Aorta (tissue), 5 donors: ENCODE measurements around the gene EXOC3L1. TPM values are rescaled to one million over a fixed set of nuclear protein-coding genes. Genes with fewer than 3 reads are reported as not detected.

Source experiments
- ATAC-seq: fragments of 200-7000 bp; cut with Tn5 transposase; one replicate; pipeline ENCODE4 v1.9.1; 2022; ENCODE audit warnings: moderate library complexity; ENCODE audit not compliant: low FRiP score
- DNase-seq, 2 donors: peaks; one replicate each; pipeline ENCODE4 v3.0.0-alpha.2; 2020
- H3K27ac ChIP-seq, 2 donors: one replicate each; pipeline ENCODE4 v1.5.1; 2013; ENCODE audit warnings: low read length in 2 of 2, mild to moderate bottlenecking in 2 of 2, moderate library complexity in 2 of 2, control low read depth in 1 of 2, inconsistent platforms in 1 of 2, low read depth in 1 of 2
- H3K27me3 ChIP-seq, 2 donors: one replicate each; pipeline ENCODE4 v1.6.1; 2013; ENCODE audit warnings: control low read depth in 1 of 2, low read length in 1 of 2, mild to moderate bottlenecking in 1 of 2, moderate library complexity in 1 of 2; ENCODE audit not compliant: insufficient read depth in 2 of 2, control insufficient read depth in 1 of 2
- H3K36me3 ChIP-seq, 2 donors: one replicate each; pipeline ENCODE4 v1.6.1; 2013; ENCODE audit warnings: control low read depth in 1 of 2, low read length in 1 of 2, mild to moderate bottlenecking in 1 of 2; ENCODE audit not compliant: insufficient read depth in 2 of 2, control insufficient read depth in 1 of 2
- H3K4me1 ChIP-seq, 2 donors: one replicate each; pipeline ENCODE4 v1.6.1; 2013; ENCODE audit warnings: low read length in 2 of 2, control low read depth in 1 of 2, mild to moderate bottlenecking in 1 of 2, moderate library complexity in 1 of 2; ENCODE audit not compliant: insufficient read depth in 2 of 2, control insufficient read depth in 1 of 2
- H3K4me3 ChIP-seq, 2 donors: one replicate each; pipeline ENCODE4 v1.5.1; 2013; ENCODE audit warnings: low read length in 2 of 2, control low read depth in 1 of 2, mild to moderate bottlenecking in 1 of 2
- H3K9me3 ChIP-seq: one replicate; pipeline ENCODE4 v1.6.1; 2013; ENCODE audit warnings: mild to moderate bottlenecking, low read length; ENCODE audit not compliant: control insufficient read depth
- WGBS, 2 donors: extraction: QIAGEN DNeasy Blood & Tissue Kit; methylation state at CpG; one replicate each; pipeline ENCODE4 v1.1.7; 2013; 5-methylcytosine and 5-hydroxymethylcytosine counted together
- intact Hi-C, 2 donors: fragments of 100-400 bp; cut with DNase I; formaldehyde crosslinking; loops; one replicate each; pipeline versions ENCODE4 v1.14.2 to v1.15.0; 2022
- polyA plus RNA-seq, 2 donors: library from polyadenylated mRNA; stranded (reverse); fragments of 200-250 nt; gene quantifications; one replicate each; pipeline ENCODE4 v1.2.3, GENCODE V29; 2013
- total RNA-seq, 2 donors: library from RNA; stranded (reverse); fragmentation: NEBNext Ultra II Directional; extraction: Animal tissue kit (Norgen Biotek cat#: 25700); gene quantifications; one replicate each; pipeline ENCODE4 v1.2.1, GENCODE V29; 2021
- donor health status: healthy with polysubstance abuse.
- donor health status: Bipolar disorder and iron deficiency.
- donor health status: DM: no; HTN: no; CAD: no.
- donor health status: DM: no; HTN: no; CAD: no.
- donor health status: DM: yes; HTN: yes; CAD: no.

EXOC3L1 gene
- total and polyA plus RNA-seq, 4 donors: 0.51 to 4.4 (median 1.5) TPM

DNA sequence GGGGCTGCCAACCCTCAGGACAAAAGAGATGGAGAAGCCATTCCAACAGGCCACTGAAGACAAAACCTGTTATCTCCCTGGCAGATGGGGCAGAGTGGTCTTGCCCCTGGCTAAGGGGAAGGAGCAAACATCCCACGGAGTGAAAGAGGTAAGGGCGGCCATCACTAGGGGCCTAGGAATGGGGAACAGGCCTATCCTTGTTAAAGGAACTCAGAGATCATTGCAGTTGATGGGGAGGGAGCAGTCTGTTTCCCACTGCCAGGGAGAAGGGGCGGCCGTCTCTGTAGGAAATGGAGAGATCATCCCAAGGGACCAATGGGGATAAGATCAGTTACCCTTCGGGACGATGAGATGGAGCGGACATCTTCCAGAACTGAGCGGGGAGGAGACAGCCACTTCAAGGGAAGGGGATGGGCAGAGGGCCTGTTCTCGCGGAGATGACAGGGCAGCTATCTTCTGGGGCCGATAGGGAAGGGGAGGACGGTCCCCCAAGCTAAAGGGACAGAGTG, 36.4 kb upstream of the EXOC3L1 start:
- DNase-seq: no peak
- H3K9me3 ChIP-seq: no peaks in the 10 kb centered on the region
- H3K27ac ChIP-seq: peak overlapping the region in 1 of 2 donors; percentile 20
- H3K4me1 ChIP-seq: no peaks in the 10 kb centered on the region
- peak; percentile 30 for ATAC-seq
- H3K36me3 ChIP-seq: peaks cover 0 to 4% of the 10 kb centered on the region in 2 donors
- H3K4me3 ChIP-seq: peak overlapping the region; percentile 39 to 56
- 7 to 8% methylated on average over 12 of the region's 12 CpGs for WGBS, 2 donors
- intact Hi-C loops: loop anchor here in 1 of 2 donors (5.0 kb wide), 1 partner anchor 34 kb away; the partner anchor contains the start of genes E2F4 and EXOC3L1
- H3K27me3 ChIP-seq: no peaks in the 10 kb centered on the region

DNA sequence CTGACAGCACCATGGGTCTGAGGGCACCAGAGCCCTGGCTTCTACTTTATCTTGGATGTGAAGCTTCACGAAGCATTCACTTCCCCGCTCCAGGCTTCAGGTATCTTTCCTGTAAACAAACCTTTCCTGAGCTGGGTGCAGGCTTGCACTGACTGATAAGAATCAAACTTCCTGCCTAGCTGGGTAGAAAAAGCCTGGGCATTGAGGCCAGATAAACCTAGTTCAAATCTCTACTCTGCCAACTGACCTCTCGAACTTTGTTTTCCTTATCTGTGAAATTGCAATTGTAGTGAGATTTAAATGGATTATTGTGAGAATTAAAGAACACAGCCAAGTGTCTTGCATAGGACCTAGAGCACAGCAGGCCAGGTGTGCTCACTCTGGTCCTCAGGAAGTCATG, 34.1 kb upstream of the EXOC3L1 start:
- Histone ChIP-seq H3K36me3 (no peaks in the 10 kb centered on the region), H3K9me3 (no peaks in the 10 kb centered on the region), H3K27me3 (no peaks in the 10 kb centered on the region), H3K27ac (no peak overlapping the region), H3K4me1 (no peaks in the 10 kb centered on the region), H3K4me3 (no peak overlapping the region)
- intact Hi-C loops: no loop called here
- ATAC-seq (no peak), DNase-seq (no peak)
- WGBS, 2 donors: 74 to 78% methylated on average over 3 of the region's 3 CpGs

DNA sequence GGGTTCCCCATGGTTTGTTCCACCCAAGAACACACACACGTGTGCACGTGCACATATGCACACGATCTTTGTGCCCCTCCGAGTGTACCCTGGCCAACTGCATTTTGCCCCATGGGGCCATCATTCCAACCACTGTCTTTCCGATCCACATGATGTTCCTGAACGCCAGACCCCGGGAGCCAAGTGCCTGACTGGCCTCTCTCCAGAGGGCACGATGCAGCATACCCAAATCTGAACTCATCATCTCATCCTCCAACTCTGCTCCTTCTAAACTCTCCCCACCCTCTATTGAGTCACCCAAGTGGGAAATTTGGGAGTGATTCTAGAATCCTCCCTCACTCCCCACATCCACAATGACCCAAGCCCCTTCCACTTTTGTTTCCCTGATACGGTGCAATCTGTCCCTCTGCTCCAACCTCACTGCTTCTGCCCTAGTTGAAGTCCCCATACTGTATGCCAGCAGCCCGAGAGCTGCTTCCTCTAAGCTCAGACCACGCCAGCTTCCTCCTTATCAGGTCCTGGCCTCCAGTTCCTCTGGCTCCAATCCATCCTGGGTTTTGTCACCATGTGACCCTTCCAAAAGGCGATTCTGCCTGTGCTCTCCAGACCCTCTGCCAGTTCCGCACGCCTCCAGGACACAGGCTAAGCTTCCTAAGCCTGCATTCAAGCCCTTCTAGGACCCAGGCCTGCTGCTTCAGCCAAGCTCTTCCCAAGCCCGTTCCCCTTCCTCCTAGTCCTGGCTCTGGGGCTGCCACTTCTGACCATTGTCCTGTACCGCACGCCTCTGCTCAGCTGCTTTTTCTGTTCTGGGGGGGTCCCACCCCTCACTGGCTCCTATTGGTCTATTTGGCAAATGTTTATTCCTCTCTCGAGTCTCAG, 26.9 kb upstream of the EXOC3L1 start:
- intact Hi-C loops: no loop called here
- H3K9me3 ChIP-seq: no peaks in the 10 kb centered on the region
- 58% methylated on average over 18 of the region's 18 CpGs for WGBS, 2 donors
- peak in 1 of 2 donors; percentile 81 for DNase-seq
- H3K36me3 ChIP-seq: no peaks in the 10 kb centered on the region
- H3K4me3 ChIP-seq: no peak overlapping the region
- H3K4me1 ChIP-seq: no peaks in the 10 kb centered on the region
- peak; percentile 72 for ATAC-seq
- no peaks in the 10 kb centered on the region for H3K27me3 ChIP-seq
- no peak overlapping the region for H3K27ac ChIP-seq

GRCh38 chr16:67215706-67216105, 25.8 kb upstream of the EXOC3L1 start:
- Histone ChIP-seq H3K27ac (no peak overlapping the region), H3K27me3 (no peaks in the 10 kb centered on the region), H3K4me3 (no peak overlapping the region), H3K9me3 (no peaks in the 10 kb centered on the region), H3K36me3 (no peaks in the 10 kb centered on the region), H3K4me1 (no peaks in the 10 kb centered on the region)
- DNase-seq (no peak), ATAC-seq (no peak)
- WGBS, 2 donors: 63 to 70% methylated on average over 5 of the region's 5 CpGs
- intact Hi-C loops: no loop called here

GRCh38 chr16:67213197-67214019, 23.5 kb upstream of the EXOC3L1 start:
- intact Hi-C loops: no loop called here
- DNase-seq: no peak
- Histone ChIP-seq H3K27me3 (no peaks in the 10 kb centered on the region), H3K4me1 (no peaks in the 10 kb centered on the region), H3K4me3 (no peak overlapping the region), H3K27ac (no peak overlapping the region), H3K9me3 (no peaks in the 10 kb centered on the region), H3K36me3 (no peaks in the 10 kb centered on the region)
- WGBS, 2 donors: 71 to 74% methylated on average over 8 of the region's 8 CpGs
- no peak for ATAC-seq

- Histone ChIP-seq H3K4me3 (no peak overlapping the region), H3K27ac (no peak overlapping the region), H3K27me3 (no peaks in the 10 kb centered on the region), H3K4me1 (no peaks in the 10 kb centered on the region), H3K9me3 (no peaks in the 10 kb centered on the region), H3K36me3 (no peaks in the 10 kb centered on the region)
- intact Hi-C loops: no loop called here
- no peak for DNase-seq
- no peak for ATAC-seq
Measured at GRCh38 chr16:67212766-67213165, 22.8 kb upstream of the EXOC3L1 start.

DNA sequence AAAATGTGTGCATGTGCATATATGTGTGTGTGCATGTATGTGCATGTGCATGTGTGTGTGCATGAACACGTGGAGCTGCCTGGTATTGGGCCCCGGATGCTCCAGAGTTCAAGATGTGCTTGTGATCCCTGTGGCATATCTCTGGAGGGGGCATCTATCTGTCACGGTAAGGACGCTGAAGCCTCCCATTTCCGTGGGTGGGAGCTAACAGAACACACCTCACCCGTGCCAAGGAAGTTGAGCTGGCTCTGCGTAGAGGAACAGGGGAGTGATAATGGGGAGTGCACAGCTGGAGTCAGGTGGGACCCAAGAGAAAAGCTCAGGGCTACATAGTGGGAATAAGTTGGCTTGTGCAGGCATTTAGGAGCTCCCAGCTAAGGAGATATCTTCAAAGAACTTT, 21.7 kb upstream of the EXOC3L1 start:
- intact Hi-C loops: no loop called here
- H3K4me3 ChIP-seq: no peak overlapping the region
- ATAC-seq (no peak), DNase-seq (no peak)
- H3K9me3 ChIP-seq: no peaks in the 10 kb centered on the region
- H3K27me3 ChIP-seq: no peaks in the 10 kb centered on the region
- H3K36me3 ChIP-seq: no peaks in the 10 kb centered on the region
- WGBS, 2 donors: 77% methylated on average over 7 of the region's 7 CpGs
- H3K4me1 ChIP-seq: no peaks in the 10 kb centered on the region
- no peak overlapping the region for H3K27ac ChIP-seq

DNA sequence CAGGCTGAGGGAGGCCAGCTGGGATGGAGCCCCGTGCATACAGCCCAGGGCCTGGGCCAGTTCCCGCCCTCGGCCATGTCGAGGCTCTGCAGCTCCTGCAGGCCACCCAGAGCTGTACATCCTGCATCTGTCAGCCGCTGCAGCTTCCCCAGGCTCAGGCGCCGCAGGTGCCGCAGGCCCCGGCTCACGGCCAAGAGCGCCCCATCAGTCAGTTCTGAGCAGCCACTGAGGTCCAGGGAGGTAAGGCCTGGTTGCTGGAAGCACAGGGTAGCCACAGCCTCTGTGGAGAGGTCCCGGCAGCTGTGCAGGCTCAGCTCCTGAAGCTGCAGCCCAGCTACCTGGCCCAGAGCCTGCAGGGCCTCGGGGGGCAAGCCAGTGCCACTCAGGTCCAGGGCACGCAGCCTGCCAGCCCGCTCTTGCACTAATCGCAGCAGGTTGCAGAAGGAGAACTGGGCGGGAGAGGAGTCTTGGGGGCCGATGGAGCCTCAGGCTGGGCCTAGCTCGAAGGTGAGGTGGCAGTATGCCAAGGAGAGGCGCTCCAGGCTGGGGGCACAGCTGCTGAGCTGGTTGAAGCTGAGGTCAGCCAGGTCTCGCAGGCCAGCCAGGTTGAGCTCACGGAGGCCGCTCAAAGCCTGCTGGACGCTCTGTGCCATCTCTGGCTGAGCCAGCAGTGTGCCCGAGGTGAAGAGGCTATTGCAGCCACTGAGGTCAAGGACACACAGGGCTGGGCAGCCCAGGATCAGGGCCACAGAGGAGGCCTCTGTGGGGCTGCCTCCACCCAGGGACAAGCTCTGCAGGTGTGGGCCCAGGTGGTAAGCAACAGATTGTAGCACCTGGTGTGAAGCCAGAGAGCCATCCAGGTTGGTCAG, 20.4 kb upstream of the EXOC3L1 start:
- H3K9me3 ChIP-seq: no peaks in the 10 kb centered on the region
- no peaks in the 10 kb centered on the region for H3K36me3 ChIP-seq
- no peak overlapping the region for H3K27ac ChIP-seq
- no peak for DNase-seq
- intact Hi-C loops: no loop called here
- ATAC-seq: no peak
- H3K4me1 ChIP-seq: no peaks in the 10 kb centered on the region
- no peaks in the 10 kb centered on the region for H3K27me3 ChIP-seq
- H3K4me3 ChIP-seq: no peak overlapping the region
- 88 to 89% methylated on average over 25 of the region's 25 CpGs for WGBS, 2 donors
